HG02885 (cell line): ENCODE data around the gene KRTAP10-3.

ENCODE experiments used
- ATAC-seq: cut with Tn5 transposase; IDR thresholded peaks from one replicate; pipeline ENCODE4 v1.9.1; 2021; ENCODE audit warnings: mild to moderate bottlenecking; ENCODE audit not compliant: unreplicated experiment, poor library complexity

Gene KRTAP10-3

DNA sequence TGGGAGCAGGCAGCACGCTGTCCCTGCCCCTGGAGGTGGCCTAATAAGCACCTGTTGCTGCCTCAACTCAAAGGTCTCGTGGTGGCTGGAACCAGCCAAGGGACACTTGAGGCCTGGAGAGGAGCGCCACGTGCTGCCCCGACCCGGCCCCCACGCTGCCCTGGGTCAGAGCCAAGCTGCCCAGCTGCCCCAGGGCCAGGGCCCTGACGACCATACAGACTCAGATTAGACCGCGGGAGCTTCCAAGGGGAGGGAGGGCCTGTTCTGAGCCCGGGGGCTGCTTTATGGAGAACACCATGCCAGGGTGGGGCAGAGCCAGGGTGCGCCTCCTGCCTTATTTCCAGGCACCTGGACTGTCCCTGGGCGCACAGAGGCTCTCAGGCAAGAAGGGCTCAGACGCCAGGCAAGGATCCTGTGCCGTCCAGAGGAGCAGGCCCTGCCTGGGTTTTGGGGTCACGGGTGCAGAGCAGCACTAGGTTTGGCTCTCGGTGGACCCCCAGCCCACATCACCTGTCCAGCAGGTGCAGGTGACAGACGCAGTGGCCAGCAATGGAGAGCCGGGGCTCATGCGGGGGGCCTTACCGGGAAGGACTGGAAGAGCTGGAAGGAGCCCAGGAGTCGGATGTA lies 37.2 kb downstream of the KRTAP10-3 start:
- ATAC-seq = no peak

DNA sequence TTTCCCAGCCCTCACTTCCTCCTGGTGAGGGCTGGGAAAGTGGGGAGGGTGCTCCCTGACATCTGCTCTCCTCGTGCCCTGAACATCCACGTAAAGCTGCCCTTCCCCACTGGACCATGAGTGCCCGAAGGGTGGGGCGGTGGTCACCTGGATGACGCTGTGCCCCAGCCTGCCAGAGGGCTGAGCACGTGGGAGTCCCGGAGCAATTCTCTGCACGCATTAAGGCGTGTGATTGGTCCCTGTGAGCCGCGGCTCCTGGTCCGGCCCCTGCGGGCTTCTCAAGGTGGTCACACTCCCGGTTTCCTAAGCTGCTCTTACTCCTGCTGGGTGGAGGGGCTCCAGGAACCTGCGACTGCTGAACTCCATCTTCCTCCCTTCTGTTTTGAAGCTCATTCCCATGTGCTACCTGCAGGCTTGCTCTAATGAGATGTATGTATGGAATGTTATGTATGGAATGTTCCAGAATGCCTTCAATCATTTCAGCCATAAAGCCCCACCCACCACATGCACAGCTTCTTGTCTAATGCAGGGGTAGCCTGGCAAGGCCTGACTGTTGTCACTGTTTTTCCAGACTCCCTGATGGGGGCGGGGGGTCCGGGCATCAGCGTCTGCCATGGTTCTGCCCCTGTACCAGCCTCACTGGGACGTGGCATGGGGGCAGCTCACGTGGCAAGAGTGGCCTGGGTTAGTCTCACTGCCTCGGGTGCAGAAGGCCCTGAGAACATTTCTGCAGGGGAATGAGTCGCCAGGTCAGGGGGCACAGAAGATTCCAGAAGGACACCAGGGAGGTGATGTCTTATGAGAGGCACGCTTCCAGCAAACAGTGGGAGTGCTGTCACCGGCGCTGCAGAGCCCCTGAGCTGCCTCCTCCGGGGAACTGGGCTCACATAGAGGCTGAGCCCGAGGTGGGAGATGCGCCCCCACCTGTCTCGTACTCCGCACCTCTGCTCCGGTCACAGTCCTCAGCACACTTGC lies 38.0 kb downstream of the KRTAP10-3 start:
- no peak for ATAC-seq

- ATAC-seq = no peak
Observed at GRCh38 chr21:44519346-44520325, 39.0 kb downstream of the KRTAP10-3 start.

DNA sequence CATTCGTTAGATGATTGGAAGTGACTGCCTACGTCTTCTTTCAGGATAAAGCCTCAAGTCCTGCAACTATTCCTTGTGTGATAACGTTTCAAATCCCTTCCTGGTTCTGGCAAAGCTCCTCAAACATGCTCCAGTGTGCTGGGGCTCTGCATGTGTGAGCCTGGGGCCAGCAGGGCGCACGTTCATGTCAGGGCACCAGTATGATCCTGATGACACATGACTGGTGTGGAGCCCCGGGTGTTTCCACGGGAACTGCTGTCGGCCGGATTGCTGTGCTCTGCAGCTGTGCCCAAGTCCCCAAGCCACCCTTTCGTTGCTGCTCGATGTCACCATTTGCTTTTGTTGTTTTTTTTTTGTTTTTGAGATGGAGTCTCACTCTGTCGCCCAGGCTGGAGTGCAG lies 39.9 kb downstream of the KRTAP10-3 start:
- no peak for ATAC-seq

- ATAC-seq = no peak
Observed at GRCh38 chr21:44517175-44517899, 41.3 kb downstream of the KRTAP10-3 start.

DNA sequence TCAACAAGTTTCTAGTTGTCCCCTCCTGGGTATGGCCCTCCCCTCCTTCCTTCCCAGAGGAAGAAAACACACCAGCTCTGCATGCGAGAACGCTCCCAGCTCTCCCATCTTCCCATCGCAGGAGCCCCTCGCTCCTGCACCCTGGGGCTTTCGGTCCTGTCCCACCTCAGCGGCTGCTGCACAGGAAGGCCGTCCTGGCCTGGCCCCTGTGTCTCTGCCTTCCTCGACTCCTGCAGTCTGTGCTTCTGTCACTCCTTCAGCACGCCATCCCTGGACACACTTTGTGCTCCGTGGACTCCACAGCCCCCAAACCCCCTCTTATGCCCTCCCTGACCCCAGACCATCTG lies 41.8 kb downstream of the KRTAP10-3 start:
- ATAC-seq = no peak

DNA sequence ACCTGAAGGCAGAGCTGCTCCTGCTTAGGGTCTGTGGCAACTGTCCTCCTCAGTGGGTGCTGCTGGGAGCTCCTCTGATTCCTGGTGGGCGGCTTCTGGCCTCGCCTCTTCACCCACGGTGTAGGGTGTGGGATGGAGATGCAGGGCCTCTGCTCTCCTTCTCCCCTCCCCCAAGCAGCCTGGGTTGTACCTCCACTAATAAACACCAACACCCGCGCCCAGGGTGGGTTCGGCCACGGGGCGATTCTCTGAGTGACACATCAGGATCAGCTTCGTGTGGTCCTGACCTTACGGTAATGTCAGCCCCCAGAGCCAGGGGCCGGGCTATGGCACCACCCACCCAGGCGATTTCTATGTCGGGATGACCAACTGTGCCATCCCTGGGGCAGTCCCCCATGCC lies 42.3 kb downstream of the KRTAP10-3 start:
- ATAC-seq = no peak

GRCh38 chr21:44515359-44516165 lies 43.0 kb downstream of the KRTAP10-3 start:
- ATAC-seq = no peak

DNA sequence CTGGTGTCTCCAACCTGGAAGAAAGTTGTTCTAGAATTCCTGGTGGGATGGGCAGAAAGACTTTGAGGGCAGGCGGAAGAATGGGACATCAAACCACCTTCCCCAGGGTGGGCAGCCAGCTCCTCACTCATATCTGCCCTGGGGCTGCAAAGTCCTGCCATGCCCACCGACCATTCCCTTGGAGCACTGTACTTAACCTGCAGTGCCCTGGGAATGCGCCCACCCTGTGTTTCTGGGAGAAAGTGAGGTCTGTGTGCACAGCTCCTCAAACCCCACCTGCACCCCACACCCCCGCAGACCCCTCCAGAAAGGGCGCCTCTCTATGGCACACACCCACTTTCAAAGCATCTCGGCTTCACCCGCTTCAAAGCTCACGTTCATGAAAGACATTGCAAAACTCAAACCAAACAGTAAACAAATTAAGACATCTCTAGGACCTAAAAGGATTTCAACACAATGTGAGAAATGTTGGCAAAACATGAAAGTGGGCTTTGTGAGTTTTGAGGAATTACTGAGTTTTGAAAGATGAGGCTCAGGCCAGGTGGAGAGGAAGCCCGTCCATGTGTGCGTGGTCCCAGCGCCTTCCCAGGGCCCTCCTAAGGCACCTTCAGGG lies 43.7 kb downstream of the KRTAP10-3 start:
- ATAC-seq = no peak

DNA sequence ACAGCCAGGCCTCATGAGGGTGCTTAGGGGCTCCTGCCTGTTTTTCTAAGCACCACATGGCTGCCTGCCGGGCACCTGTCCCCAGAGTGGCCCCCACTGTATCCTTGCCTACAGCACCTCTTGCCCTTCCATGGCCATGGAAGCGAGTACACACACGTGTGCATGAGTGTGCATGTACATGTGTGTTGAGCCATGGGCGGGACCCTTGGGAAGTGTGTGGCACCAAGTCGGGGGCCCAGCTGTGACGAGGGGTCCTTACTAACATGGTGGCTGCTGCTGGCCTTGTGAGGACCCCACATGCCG lies 44.4 kb downstream of the KRTAP10-3 start:
- no peak for ATAC-seq

- no peak for ATAC-seq
Observed at GRCh38 chr21:44513389-44514217, 45.0 kb downstream of the KRTAP10-3 start.

- ATAC-seq = no peak
Observed at GRCh38 chr21:44512496-44513388, 45.9 kb downstream of the KRTAP10-3 start.

GRCh38 chr21:44511938-44512275 lies 46.7 kb downstream of the KRTAP10-3 start:
- ATAC-seq = no peak

DNA sequence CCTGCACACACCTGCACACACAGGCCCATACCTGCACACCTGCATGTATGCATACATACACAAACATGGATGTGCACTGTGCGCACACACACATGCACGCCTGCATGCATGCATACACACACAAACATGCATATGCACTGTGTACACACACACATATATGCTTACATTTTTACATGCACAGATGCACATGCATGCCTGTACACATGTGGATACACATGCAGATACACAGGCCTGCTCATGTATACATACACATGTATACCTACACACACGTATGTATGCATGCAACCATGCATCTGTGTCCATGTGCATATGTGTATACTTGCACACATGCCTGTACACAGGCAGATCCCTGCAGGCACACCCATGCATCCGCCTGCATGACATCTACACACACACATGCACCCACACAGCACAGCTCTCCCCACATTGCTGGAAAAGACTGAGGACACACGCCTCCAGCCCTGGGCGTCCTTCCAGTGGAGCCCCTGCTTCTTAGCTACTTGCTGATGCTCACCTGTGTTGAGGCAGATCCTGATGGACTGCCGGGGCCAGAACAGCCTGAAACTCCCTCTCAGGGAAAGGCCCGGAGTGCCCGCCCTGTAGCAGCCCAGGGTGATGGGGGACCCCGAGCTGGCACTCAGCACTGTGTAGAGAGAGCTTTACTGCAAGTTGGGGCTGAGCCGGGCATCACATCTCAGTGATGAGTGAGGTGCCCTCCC lies 47.2 kb downstream of the KRTAP10-3 start:
- no peak for ATAC-seq

DNA sequence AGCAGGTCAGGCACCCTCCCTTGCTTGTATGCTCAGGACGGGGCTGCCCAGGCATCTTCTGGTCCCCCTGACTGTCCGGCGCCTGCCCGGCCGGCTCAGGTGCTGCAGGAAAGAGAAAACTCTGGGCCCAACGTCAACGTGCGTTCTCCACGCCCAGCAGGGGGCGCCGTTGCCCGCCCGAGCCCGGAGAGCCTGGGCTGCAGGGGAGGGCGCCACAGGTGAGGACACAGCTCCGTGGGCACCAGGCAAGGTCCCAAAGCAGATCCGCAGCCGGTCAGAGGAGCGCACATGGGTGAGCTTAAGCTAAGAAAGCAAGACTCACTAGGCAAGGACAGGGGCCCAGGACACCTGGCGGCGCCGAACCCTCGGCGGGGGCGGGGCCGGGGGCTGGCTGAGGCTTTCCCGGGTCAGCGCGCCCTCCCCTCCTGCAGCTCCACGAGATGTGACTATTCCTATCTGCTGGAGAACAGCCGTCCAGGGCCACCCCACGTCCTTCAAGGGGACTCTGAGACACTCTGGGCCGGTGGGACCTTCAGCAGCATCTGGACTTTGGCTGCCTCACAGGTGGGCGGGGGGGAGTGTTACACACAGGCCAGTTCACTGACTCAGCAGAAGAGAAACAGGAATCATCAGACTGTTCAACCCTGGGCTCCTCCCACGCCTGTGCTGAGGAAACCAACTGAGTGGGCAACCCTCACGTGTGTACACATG lies 47.9 kb downstream of the KRTAP10-3 start:
- ATAC-seq = no peak

DNA sequence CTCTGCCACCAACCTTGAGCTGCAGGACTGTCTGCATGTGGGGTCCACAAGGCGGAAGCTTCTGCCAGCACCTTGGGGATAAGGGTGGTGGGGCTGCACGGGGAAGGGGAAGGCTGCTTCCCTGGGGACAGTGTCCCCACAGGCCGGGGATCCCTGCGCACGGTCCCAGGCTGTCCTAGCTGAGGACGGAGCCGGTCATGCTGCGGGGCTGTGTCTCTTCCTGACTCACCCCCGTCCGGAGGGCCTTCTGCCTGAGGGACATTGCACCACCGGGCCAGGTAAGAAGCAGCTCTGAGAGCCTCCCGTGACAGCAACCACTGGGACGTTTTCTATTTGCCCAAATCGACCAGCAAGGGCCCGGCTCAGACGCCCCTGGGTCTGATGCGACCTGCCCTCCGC lies 48.5 kb downstream of the KRTAP10-3 start:
- ATAC-seq = no peak
